Urinary bladder (tissue), 4 donors: ENCODE measurements around the gene VPS9D1. TPM values are rescaled to one million over a fixed set of nuclear protein-coding genes. Genes with fewer than 3 reads are reported as not detected.

Experiments
- DNase-seq: peaks from one replicate; pipeline ENCODE4 v3.0.0-alpha.2; 2015; ENCODE audit errors: extremely low spot score
- H3K27ac ChIP-seq: one replicate; pipeline ENCODE4 v1.5.1; 2013; ENCODE audit warnings: low read depth, mild to moderate bottlenecking, moderate library complexity
- H3K36me3 ChIP-seq: one replicate; pipeline ENCODE4 v1.6.1; 2013; ENCODE audit warnings: mild to moderate bottlenecking, moderate library complexity; ENCODE audit not compliant: insufficient read depth
- H3K4me1 ChIP-seq: one replicate; pipeline ENCODE4 v1.6.1; 2013; ENCODE audit warnings: mild to moderate bottlenecking, moderate library complexity; ENCODE audit not compliant: insufficient read depth
- H3K4me3 ChIP-seq: one replicate; pipeline ENCODE4 v1.5.1; 2013; ENCODE audit warnings: low read depth, low read length
- WGBS: extraction: QIAGEN DNeasy Blood & Tissue Kit; methylation state at CpG from one replicate; pipeline ENCODE4 v1.1.7; 2013; 5-methylcytosine and 5-hydroxymethylcytosine counted together
- polyA plus RNA-seq: library from polyadenylated mRNA; stranded (reverse); fragments of 200-250 nt; gene quantifications from one replicate; pipeline ENCODE4 v1.2.3, GENCODE V29; 2013
- total RNA-seq: library from RNA; depleted of rRNA; stranded (reverse); fragments of >200 nt; gene quantifications from one replicate; pipeline ENCODE4 v1.2.3, GENCODE V29; 2014
- donor health status: healthy with polysubstance abuse.
- donor health status: healthy.

VPS9D1 gene
- total and polyA plus RNA-seq, 2 donors, result 5.7 to 11.0 TPM

- H3K36me3 ChIP-seq, result no peaks in the 10 kb centered on the region
- no peak overlapping the region for H3K27ac ChIP-seq
- peak overlapping the region; percentile 2 for H3K4me3 ChIP-seq
- no peaks in the 10 kb centered on the region for H3K4me1 ChIP-seq
- WGBS, result 76% methylated on average over 30 of the region's 30 CpGs
- no peak for DNase-seq
Measured at GRCh38 chr16:89723279-89724250, 2.9 kb upstream of the VPS9D1 start.

DNA sequence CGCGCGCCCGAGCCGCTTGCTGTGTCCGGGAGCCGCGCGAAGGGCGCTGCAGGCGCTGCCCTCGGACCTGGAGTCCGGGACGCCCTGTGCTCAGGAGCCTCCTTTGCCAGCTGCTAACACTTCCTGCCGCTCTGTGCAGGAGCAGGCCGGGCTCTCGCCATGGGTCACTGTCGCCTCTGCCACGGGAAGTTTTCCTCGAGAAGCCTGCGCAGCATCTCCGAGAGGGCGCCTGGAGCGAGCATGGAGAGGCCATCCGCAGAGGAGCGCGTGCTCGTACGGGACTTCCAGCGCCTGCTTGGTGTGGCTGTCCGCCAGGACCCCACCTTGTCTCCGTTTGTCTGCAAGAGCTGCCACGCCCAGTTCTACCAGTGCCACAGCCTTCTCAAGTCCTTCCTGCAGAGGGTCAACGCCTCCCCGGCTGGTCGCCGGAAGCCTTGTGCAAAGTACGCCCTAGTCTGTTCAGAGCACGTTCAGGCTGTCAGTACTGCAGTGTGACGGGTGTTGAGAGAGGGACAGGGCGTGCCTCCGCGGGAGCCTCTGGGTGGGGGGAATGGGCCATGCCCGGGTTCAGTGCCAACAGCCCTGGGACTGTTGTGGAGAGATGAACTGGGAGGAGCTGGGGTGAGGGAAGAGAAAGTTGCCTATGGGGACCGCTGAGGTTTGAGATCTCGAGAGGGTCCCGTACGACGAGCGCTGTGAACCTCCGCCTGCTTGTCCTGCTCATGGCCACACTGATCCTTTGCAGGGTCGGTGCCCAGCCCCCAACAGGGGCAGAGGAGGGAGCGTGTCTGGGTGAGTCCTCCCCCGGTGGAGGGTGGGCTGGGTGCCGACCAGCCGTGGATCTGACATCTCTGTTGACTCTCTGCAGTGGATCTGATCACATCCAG is 1.9 kb upstream of the VPS9D1 start:
- H3K4me1 ChIP-seq, result no peaks in the 10 kb centered on the region

GRCh38 chr16:89721546-89722391 is 1.1 kb upstream of the VPS9D1 start:
- under 1% methylated on average over 112 of the region's 112 CpGs for WGBS
- no peak for DNase-seq
- Histone ChIP-seq H3K27ac (peak overlapping the region; percentile 89), H3K36me3 (no peaks in the 10 kb centered on the region), H3K4me1 (no peaks in the 10 kb centered on the region), H3K4me3 (peak overlapping the region; percentile 65)

More for the DNA sequence above, 1.9 kb upstream of the VPS9D1 start:
- Histone ChIP-seq H3K27ac (peak overlapping the region; percentile 89), H3K4me3 (peak overlapping the region; percentile 65), H3K36me3 (no peaks in the 10 kb centered on the region)
- 40% methylated on average over 56 of the region's 56 CpGs for WGBS
- DNase-seq, result no peak

- WGBS, result under 1% methylated on average over 29 of the region's 29 CpGs
- Histone ChIP-seq H3K36me3 (no peaks in the 10 kb centered on the region), H3K27ac (peak overlapping the region; percentile 76), H3K4me1 (no peaks in the 10 kb centered on the region), H3K4me3 (peak overlapping the region; percentile 65)
- DNase-seq, result no peak
Measured at GRCh38 chr16:89720551-89720812, 216 bp downstream of the VPS9D1 start.

GRCh38 chr16:89717688-89718505 is 2.8 kb downstream of the VPS9D1 start:
- H3K36me3 ChIP-seq, result no peaks in the 10 kb centered on the region
- 87% methylated on average over 24 of the region's 24 CpGs for WGBS
- no peaks in the 10 kb centered on the region for H3K4me1 ChIP-seq
- no peak overlapping the region for H3K4me3 ChIP-seq
- no peak for DNase-seq
- H3K27ac ChIP-seq, result no peak overlapping the region

GRCh38 chr16:89716916-89717687 is 3.6 kb downstream of the VPS9D1 start:
- Histone ChIP-seq H3K36me3 (no peaks in the 10 kb centered on the region), H3K4me1 (no peaks in the 10 kb centered on the region), H3K27ac (no peak overlapping the region), H3K4me3 (no peak overlapping the region)
- no peak for DNase-seq
- WGBS, result 89% methylated on average over 29 of the region's 29 CpGs

DNA sequence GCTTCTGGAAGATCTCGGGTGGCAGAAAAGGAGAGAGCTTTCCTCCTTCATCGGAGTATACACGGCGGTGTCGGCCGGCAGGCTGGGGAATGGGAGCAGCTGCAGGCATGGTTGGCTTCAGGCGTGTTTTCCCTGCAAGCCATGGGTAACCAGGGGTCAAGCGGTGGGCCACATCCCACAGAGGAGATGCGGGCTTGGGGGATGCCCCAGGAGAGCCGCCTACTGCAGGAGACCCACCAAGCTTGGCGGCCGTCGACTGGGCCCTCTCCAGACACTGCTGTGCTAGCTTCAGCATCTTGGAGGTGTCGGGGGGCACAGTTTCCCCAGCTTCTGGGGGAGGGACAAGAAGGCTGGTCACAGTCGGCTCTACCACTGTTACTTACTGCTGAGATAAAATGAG is 4.2 kb downstream of the VPS9D1 start:
- no peak for DNase-seq
- 88% methylated on average over 15 of the region's 15 CpGs for WGBS
- H3K27ac ChIP-seq, result no peak overlapping the region
- no peaks in the 10 kb centered on the region for H3K36me3 ChIP-seq
- no peak overlapping the region for H3K4me3 ChIP-seq
- H3K4me1 ChIP-seq, result no peaks in the 10 kb centered on the region

- WGBS, result 17% methylated on average over 22 of the region's 22 CpGs
- DNase-seq, result no peak
- H3K27ac ChIP-seq, result no peak overlapping the region
- no peak overlapping the region for H3K4me3 ChIP-seq
- H3K4me1 ChIP-seq, result no peaks in the 10 kb centered on the region
- H3K36me3 ChIP-seq, result no peaks in the 10 kb centered on the region
Measured at GRCh38 chr16:89712274-89712781, 8.4 kb downstream of the VPS9D1 start.

DNA sequence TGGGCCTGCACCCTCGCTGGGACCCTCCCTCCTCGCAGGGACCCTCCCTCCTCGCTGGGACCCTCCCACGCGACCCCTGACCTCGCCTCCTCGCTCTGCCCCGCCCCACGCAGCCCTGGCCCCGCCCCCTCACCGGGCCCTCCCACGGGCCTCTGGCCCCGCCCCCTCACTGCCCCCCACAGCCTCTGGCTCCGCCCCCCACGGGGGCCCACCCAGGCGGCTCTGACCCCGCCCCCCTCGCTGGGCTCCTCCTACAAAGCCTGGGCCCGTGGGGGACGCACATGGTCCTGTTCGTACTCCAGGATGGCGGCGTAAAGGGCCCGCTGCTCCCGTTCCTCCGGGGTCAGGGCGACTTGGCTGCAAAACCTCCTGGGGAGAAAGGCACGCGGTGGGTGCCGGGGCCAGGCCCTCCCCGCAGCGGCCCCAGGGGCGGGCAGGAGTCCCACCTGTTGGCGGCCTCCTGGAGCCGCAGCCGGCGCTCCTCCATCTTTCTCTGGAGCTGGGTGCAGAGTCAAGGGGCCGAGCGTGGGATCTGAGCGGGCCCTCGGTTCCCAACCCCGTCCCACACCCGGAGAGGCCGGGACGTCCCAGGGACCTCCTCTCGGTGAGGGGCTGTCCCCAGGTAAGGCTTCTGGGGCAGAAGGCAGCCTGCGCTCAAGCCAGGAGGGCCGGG is 9.0 kb downstream of the VPS9D1 start:
- peak overlapping the region; percentile 9 for H3K4me3 ChIP-seq
- 3% methylated on average over 48 of the region's 48 CpGs for WGBS
- no peak for DNase-seq
- no peaks in the 10 kb centered on the region for H3K36me3 ChIP-seq
- no peak overlapping the region for H3K27ac ChIP-seq
- no peaks in the 10 kb centered on the region for H3K4me1 ChIP-seq

GRCh38 chr16:89710709-89711564 is 9.8 kb downstream of the VPS9D1 start:
- 68% methylated on average over 63 of the region's 63 CpGs for WGBS

More at GRCh38 chr16:89710709-89711564, 9.8 kb downstream of the VPS9D1 start:
- Histone ChIP-seq H3K4me3 (no peak overlapping the region), H3K27ac (no peak overlapping the region), H3K4me1 (no peaks in the 10 kb centered on the region), H3K36me3 (no peaks in the 10 kb centered on the region)
- DNase-seq, result no peak
